Bronchial epithelial cell (primary cell): ENCODE results near the gene DMPK. TPM values are rescaled to one million over a fixed set of nuclear protein-coding genes. Genes with fewer than 3 reads are reported as not detected.

Experiments
- DNase-seq: peaks from one replicate; pipeline ENCODE4 v3.0.0-alpha.2; 2010; ENCODE audit warnings: low read depth
- FAIRE-seq: peaks from 2 replicates; lab custom pipeline; 2011; peaks lifted over from hg19 to GRCh38; lab: Jason Lieb, UNC
- H3K27me3 ChIP-seq: 2 replicates; pipeline ENCODE4 v1.5.1; 2011; ENCODE audit warnings: low read length; ENCODE audit not compliant: control insufficient read depth, insufficient read depth
- H3K36me3 ChIP-seq: 2 replicates; pipeline ENCODE4 v1.5.1; 2011; ENCODE audit warnings: low read length; ENCODE audit not compliant: control insufficient read depth, insufficient read depth
- H3K4me3 ChIP-seq: 2 replicates; pipeline ENCODE4 v1.5.1; 2011; ENCODE audit warnings: mild to moderate bottlenecking, low read depth, low read length, control low read depth
- total RNA-seq: library from RNA; depleted of rRNA; stranded (reverse); fragments of >200 nt; gene quantifications from 2 replicates; pipeline ENCODE4 v1.2.1, GENCODE V29; 2014
- TF ChIP-seq, protein P1 (sequence below): IDR thresholded peaks from 2 replicates; pipeline ENCODE4 v1.5.1; 2011; ENCODE audit warnings: mild to moderate bottlenecking, moderate library complexity, low read length, control low read depth, inconsistent platforms; ENCODE audit not compliant: insufficient read depth, severe bottlenecking

The DMPK gene
- total RNA-seq, 1 donor from 2014 or later: 4.7 TPM

DNA sequence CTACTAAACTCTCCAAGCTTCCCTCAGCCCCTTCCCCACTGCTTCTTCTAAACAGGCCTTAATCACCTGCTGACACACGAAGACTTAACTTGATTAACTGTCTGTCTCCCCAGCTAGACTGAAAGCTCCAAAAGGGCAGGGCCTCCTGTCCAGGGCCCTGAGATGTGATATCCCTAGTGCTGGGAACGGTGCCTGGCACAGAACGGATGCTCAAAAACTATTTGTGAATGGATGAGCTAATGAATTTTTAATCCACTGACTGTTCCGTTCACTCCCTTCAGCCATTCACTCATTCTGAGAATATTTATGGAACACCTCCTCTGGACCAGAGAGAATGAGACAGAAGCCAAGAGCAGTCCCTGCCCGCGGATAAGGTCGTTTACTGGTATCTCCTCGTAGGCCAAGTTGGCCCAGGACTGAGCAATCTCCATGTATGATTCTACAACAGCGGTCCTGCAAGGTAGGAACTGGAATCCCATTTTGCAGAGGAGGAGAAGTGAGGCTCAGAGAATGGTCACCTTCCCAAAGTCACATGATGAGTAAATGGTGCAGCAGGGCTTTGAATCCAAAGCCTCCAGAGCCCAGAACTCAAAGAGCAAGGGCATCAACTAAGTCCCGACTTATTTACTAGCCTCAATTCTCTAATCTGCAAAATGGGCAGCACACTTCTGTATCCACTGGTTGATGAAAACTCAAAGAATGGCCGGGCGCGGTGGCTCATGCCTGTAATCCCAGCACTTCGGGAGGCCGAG, 6.9 kb upstream of the DMPK start:
- TF ChIP-seq, protein P1, sequence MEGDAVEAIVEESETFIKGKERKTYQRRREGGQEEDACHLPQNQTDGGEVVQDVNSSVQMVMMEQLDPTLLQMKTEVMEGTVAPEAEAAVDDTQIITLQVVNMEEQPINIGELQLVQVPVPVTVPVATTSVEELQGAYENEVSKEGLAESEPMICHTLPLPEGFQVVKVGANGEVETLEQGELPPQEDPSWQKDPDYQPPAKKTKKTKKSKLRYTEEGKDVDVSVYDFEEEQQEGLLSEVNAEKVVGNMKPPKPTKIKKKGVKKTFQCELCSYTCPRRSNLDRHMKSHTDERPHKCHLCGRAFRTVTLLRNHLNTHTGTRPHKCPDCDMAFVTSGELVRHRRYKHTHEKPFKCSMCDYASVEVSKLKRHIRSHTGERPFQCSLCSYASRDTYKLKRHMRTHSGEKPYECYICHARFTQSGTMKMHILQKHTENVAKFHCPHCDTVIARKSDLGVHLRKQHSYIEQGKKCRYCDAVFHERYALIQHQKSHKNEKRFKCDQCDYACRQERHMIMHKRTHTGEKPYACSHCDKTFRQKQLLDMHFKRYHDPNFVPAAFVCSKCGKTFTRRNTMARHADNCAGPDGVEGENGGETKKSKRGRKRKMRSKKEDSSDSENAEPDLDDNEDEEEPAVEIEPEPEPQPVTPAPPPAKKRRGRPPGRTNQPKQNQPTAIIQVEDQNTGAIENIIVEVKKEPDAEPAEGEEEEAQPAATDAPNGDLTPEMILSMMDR: no peak
- DNase-seq: no peak
- Histone ChIP-seq H3K27me3 (no peaks in the 10 kb centered on the region), H3K36me3 (peaks cover 18% of the 10 kb centered on the region), H3K4me3 (no peak overlapping the region)
- no peak for FAIRE-seq

DNA sequence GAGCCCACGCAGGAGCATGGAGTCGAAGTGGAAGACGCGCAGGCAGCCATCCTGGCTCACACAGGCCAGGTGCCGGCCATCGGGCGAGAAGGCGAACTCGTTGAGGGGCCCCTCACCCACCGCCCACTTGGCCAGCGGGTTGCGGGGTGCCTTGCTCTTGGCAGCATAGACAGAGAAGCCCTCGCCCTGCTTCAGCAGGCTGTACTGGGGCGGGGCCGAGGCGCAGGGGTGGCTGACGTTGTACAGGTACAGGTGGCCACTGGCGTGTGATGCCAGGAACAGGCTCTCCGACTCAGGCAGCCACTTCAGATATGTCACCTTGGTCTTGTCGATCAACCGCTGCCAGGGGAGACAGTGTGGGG, 4.2 kb upstream of the DMPK start:
- Histone ChIP-seq H3K36me3 (peaks cover 20% of the 10 kb centered on the region), H3K4me3 (no peak overlapping the region), H3K27me3 (no peaks in the 10 kb centered on the region)
- DNase-seq (no peak), FAIRE-seq (no peak)
- TF ChIP-seq, protein P1: no peak

GRCh38 chr19:45785781-45786532, 3.7 kb upstream of the DMPK start:
- FAIRE-seq (no peak), DNase-seq (no peak)
- Histone ChIP-seq H3K36me3 (peaks cover 21% of the 10 kb centered on the region), H3K27me3 (no peaks in the 10 kb centered on the region), H3K4me3 (no peak overlapping the region)
- TF ChIP-seq, protein P1: no peak

DNA sequence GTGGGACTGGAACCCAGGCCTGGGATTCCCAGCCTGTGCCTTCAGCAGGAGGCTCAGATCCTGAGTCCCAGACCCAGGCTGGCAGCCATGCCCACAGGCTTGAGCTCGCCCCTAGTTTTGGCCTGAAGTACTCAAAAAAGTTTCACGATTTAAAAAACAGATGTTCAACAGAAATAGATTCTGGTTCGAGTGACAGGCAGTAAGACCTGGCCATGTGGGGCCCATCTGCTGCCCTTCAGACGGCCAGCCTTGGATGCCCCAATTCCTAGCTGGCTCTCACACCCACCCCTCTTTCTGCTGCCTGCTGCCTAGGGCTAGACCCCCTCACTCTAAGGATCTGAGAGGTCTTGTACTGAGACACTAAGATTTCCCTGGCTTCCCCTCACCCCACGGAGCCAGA, 2.8 kb upstream of the DMPK start:
- no peak overlapping the region for H3K4me3 ChIP-seq
- FAIRE-seq (no peak), DNase-seq (no peak)
- TF ChIP-seq, protein P1: no peak
- no peaks in the 10 kb centered on the region for H3K27me3 ChIP-seq
- peaks cover 18% of the 10 kb centered on the region for H3K36me3 ChIP-seq

- peaks cover 15% of the 10 kb centered on the region for H3K36me3 ChIP-seq
Observed at GRCh38 chr19:45784096-45784495, 1.8 kb upstream of the DMPK start.

More at GRCh38 chr19:45784096-45784495, 1.8 kb upstream of the DMPK start:
- no peak for DNase-seq
- Histone ChIP-seq H3K4me3 (no peak overlapping the region), H3K27me3 (no peaks in the 10 kb centered on the region)
- no peak for FAIRE-seq
- TF ChIP-seq, protein P1: no peak
